Left ventricle myocardium inferior (tissue), 1 donor: ENCODE data around the gene DOK6. TPM values are rescaled to one million over a fixed set of nuclear protein-coding genes. Genes with fewer than 3 reads are reported as not detected.

Source experiments
- DNase-seq: peaks from one replicate; pipeline ENCODE4 v3.0.0-alpha.2; 2020
- H3K27ac ChIP-seq: fragments of 200-600 bp; replicated peaks from 2 replicates; pipeline ENCODE4 v1.8.0; 2021
- H3K27me3 ChIP-seq: fragments of 200-600 bp; 2 replicates; pipeline ENCODE4 v1.8.0; 2021; ENCODE audit warnings: low read depth
- H3K36me3 ChIP-seq: fragments of 200-600 bp; 2 replicates; pipeline ENCODE4 v1.8.0; 2021
- H3K4me1 ChIP-seq: fragments of 200-600 bp; 2 replicates; pipeline ENCODE4 v1.8.0; 2021
- H3K4me3 ChIP-seq: fragments of 200-600 bp; 2 replicates; pipeline ENCODE4 v1.8.0; 2021; ENCODE audit warnings: mild to moderate bottlenecking, moderate library complexity
- H3K9me3 ChIP-seq: fragments of 200-600 bp; replicated peaks from 2 replicates; pipeline ENCODE4 v1.8.0; 2021
- CTCF ChIP-seq: fragments of 200-600 bp; IDR thresholded peaks from 2 replicates; pipeline ENCODE4 v1.8.0; 2021; ENCODE audit warnings: antibody characterized with exemption, mild to moderate bottlenecking, borderline replicate concordance
- intact Hi-C: fragments of 100-400 bp; cut with micrococcal nuclease; formaldehyde crosslinking; loops from one replicate; pipeline ENCODE4 v1.11.0; 2022
- total RNA-seq: library from RNA; stranded (reverse); fragmentation: NEBNext Ultra II Directional; extraction: Animal tissue kit (Norgen Biotek cat#: 25700); gene quantifications from one replicate; pipeline ENCODE4 v1.2.1, GENCODE V29; 2021
- donor health status: DM: no; HTN: yes; CAD: no; lungs with severe emphysema.

The DOK6 gene
- total RNA-seq, 1 donor from 2014 or later: 0.96 TPM

GRCh38 chr18:69727912-69728572, 327.4 kb downstream of the DOK6 start:
- no peaks in the 10 kb centered on the region for H3K36me3 ChIP-seq
- no peaks in the 10 kb centered on the region for H3K9me3 ChIP-seq
- no peaks in the 10 kb centered on the region for H3K4me1 ChIP-seq
- no peak overlapping the region for H3K4me3 ChIP-seq
- intact Hi-C loops: no loop called here
- no peak for DNase-seq
- no peak for TF ChIP-seq CTCF
- no peaks in the 10 kb centered on the region for H3K27me3 ChIP-seq
- H3K27ac ChIP-seq: no peak overlapping the region

- no peaks in the 10 kb centered on the region for H3K27me3 ChIP-seq
- DNase-seq: no peak
- TF ChIP-seq CTCF: no peak
- no peaks in the 10 kb centered on the region for H3K36me3 ChIP-seq
- H3K27ac ChIP-seq: no peak overlapping the region
- intact Hi-C loops: no loop called here
- H3K9me3 ChIP-seq: peaks cover 4% of the 10 kb centered on the region
- no peaks in the 10 kb centered on the region for H3K4me1 ChIP-seq
- no peak overlapping the region for H3K4me3 ChIP-seq
Measured at GRCh38 chr18:69730664-69731063, 330.0 kb downstream of the DOK6 start.

GRCh38 chr18:69734536-69734935, 333.8 kb downstream of the DOK6 start:
- Histone ChIP-seq H3K27me3 (no peaks in the 10 kb centered on the region), H3K4me1 (no peaks in the 10 kb centered on the region), H3K36me3 (no peaks in the 10 kb centered on the region), H3K27ac (no peak overlapping the region), H3K9me3 (peaks cover 4% of the 10 kb centered on the region), H3K4me3 (no peak overlapping the region)
- DNase-seq: no peak
- TF ChIP-seq CTCF: no peak
- intact Hi-C loops: no loop called here

- no peaks in the 10 kb centered on the region for H3K36me3 ChIP-seq
- no peak overlapping the region for H3K27ac ChIP-seq
- H3K4me3 ChIP-seq: no peak overlapping the region
- no peak for TF ChIP-seq CTCF
- no peaks in the 10 kb centered on the region for H3K4me1 ChIP-seq
- intact Hi-C loops: no loop called here
- H3K27me3 ChIP-seq: no peaks in the 10 kb centered on the region
- no peak for DNase-seq
- peaks cover 4% of the 10 kb centered on the region for H3K9me3 ChIP-seq
Measured at GRCh38 chr18:69736730-69737129, 336.0 kb downstream of the DOK6 start.

- intact Hi-C loops: no loop called here
- no peak overlapping the region for H3K4me3 ChIP-seq
Measured at GRCh38 chr18:69737851-69738250, 337.2 kb downstream of the DOK6 start.

More at GRCh38 chr18:69737851-69738250, 337.2 kb downstream of the DOK6 start:
- Histone ChIP-seq H3K27me3 (no peaks in the 10 kb centered on the region), H3K36me3 (no peaks in the 10 kb centered on the region), H3K9me3 (peaks cover 4% of the 10 kb centered on the region), H3K4me1 (no peaks in the 10 kb centered on the region), H3K27ac (no peak overlapping the region)
- TF ChIP-seq CTCF: no peak
- no peak for DNase-seq
